Measurements from ENCODE around the gene GPRASP2.

DNA sequence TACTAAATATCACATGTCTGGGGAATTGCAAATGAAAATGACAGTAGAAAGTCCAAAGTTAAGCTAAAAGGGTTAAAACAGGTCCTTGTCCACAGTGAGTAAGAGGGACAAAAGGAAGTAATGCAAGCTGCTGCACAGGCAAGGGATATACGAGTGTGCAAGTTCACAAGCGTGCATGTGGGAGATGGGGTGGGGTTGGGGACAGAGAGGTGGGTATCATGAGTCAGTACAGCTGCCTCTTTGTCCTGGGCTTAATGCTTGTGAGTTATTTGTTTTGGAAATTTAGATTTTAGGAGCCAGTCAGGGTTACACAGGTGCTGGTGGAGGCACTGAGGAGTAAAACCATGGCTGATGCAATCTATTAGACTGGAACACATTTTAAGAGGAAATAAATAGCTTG, 3.3 kb upstream of the GPRASP2 start:
- TF ChIP-seq EZH2 (IDR thresholded peaks at IDR 0.05; ENCODE audit: insufficient read depth, poor library complexity, severe bottlenecking) (no peak), EZH2phosphoT487 (IDR thresholded peaks at IDR 0.05; ENCODE audit: insufficient read depth, low read depth) (no peak)
